ENCODE results near the gene KCNMA1.

- no peak for TF ChIP-seq POLR2AphosphoS5 (IDR thresholded peaks at IDR 0.05)
- no peak for TF ChIP-seq POLR2A (IDR thresholded peaks at IDR 0.05)
- no peak for TF ChIP-seq CTCF (IDR thresholded peaks at IDR 0.05)
These were observed 449.6 kb downstream of the KCNMA1 start for GRCh38 chr10:77188000-77188395.
